ENCODE measurements around the gene RASA1.

Gene RASA1

GRCh38 chr5:87418506-87418905 lies 150.8 kb downstream of the RASA1 start:
- Histone ChIP-seq H3K9ac (ENCODE audit: low read depth, low read length, poor library complexity) (no peak overlapping the region), H2AFZ (ENCODE audit: low read length) (no peak overlapping the region), H4K91ac (ENCODE audit: low read depth, low read length, poor library complexity) (no peak overlapping the region), H3K4ac (ENCODE audit: low read length) (no peak overlapping the region), H2BK5ac (ENCODE audit: low read length) (no peak overlapping the region), H3K14ac (ENCODE audit: low read length) (no peak overlapping the region), H3K23ac (ENCODE audit: low read depth, low read length, poor library complexity) (no peak overlapping the region), H3K18ac (ENCODE audit: low read length) (no peak overlapping the region), H3K9me3 (replicated peaks in 1 of 2; ENCODE audit: control insufficient read depth in 2 of 2, insufficient read depth in 1 of 2, low read depth in 1 of 2, low read length in 2 of 2) (no peaks in the 10 kb centered on the region), H3K4me3 (ENCODE audit: low read length in 2 of 2) (no peak overlapping the region), H2BK12ac (ENCODE audit: low read length) (no peak overlapping the region), H3K27me3 (ENCODE audit: control insufficient read depth in 3 of 3, insufficient read depth in 3 of 3, low read depth in 1 of 3, low read length in 3 of 3) (peaks cover 0 to 3% (median 0%) of the 10 kb centered on the region in 3 experiments), H3K79me1 (ENCODE audit: low read depth, low read length) (no peaks in the 10 kb centered on the region), H2AK5ac (ENCODE audit: low read depth, low read length) (no peak overlapping the region), H4K8ac (ENCODE audit: low read depth, low read length) (no peak overlapping the region), H3K27ac (replicated peaks; ENCODE audit: low read length) (no peak overlapping the region), H3K36me3 (replicated peaks in 1 of 2; ENCODE audit: control insufficient read depth in 2 of 2, insufficient read depth in 2 of 2, low read length in 2 of 2) (no peaks in the 10 kb centered on the region), H3K4me1 (ENCODE audit: control insufficient read depth in 2 of 2, insufficient read depth in 1 of 2, low read depth in 1 of 2, low read length in 2 of 2) (no peaks in the 10 kb centered on the region), H3K4me2 (ENCODE audit: insufficient read depth, low read length, poor library complexity, severe bottlenecking) (no peak overlapping the region), H2BK15ac (ENCODE audit: low read length) (no peak overlapping the region), H2BK120ac (ENCODE audit: low read depth, low read length) (no peak overlapping the region)
- no peak for DNase-seq (ENCODE audit: low spot score)

- Histone ChIP-seq H3K18ac (ENCODE audit: low read length) (no peak overlapping the region), H2BK120ac (ENCODE audit: low read depth, low read length) (no peak overlapping the region), H3K23ac (ENCODE audit: low read depth, low read length, poor library complexity) (no peak overlapping the region), H3K36me3 (replicated peaks in 1 of 2; ENCODE audit: control insufficient read depth in 2 of 2, insufficient read depth in 2 of 2, low read length in 2 of 2) (no peaks in the 10 kb centered on the region), H3K79me1 (ENCODE audit: low read depth, low read length) (no peaks in the 10 kb centered on the region), H2BK12ac (ENCODE audit: low read length) (no peak overlapping the region), H2AFZ (ENCODE audit: low read length) (no peak overlapping the region), H3K4ac (ENCODE audit: low read length) (no peak overlapping the region), H3K27me3 (ENCODE audit: control insufficient read depth in 3 of 3, insufficient read depth in 3 of 3, low read depth in 1 of 3, low read length in 3 of 3) (peaks cover 0 to 3% (median 0%) of the 10 kb centered on the region in 3 experiments), H3K9me3 (replicated peaks in 1 of 2; ENCODE audit: control insufficient read depth in 2 of 2, insufficient read depth in 1 of 2, low read depth in 1 of 2, low read length in 2 of 2) (no peaks in the 10 kb centered on the region), H2BK15ac (ENCODE audit: low read length) (no peak overlapping the region), H4K91ac (ENCODE audit: low read depth, low read length, poor library complexity) (no peak overlapping the region), H3K27ac (replicated peaks; ENCODE audit: low read length) (no peak overlapping the region), H3K4me3 (ENCODE audit: low read length in 2 of 2) (no peak overlapping the region), H2BK5ac (ENCODE audit: low read length) (no peak overlapping the region), H2AK5ac (ENCODE audit: low read depth, low read length) (no peak overlapping the region), H4K8ac (ENCODE audit: low read depth, low read length) (no peak overlapping the region), H3K14ac (ENCODE audit: low read length) (no peak overlapping the region), H3K9ac (ENCODE audit: low read depth, low read length, poor library complexity) (no peak overlapping the region), H3K4me2 (ENCODE audit: insufficient read depth, low read length, poor library complexity, severe bottlenecking) (no peak overlapping the region), H3K4me1 (ENCODE audit: control insufficient read depth in 2 of 2, insufficient read depth in 1 of 2, low read depth in 1 of 2, low read length in 2 of 2) (no peaks in the 10 kb centered on the region)
- no peak for DNase-seq (ENCODE audit: low spot score)
These were observed 153.6 kb downstream of the RASA1 start for GRCh38 chr5:87421307-87421706.

GRCh38 chr5:87423755-87424154 lies 156.1 kb downstream of the RASA1 start:
- H2BK12ac ChIP-seq (ENCODE audit: low read length), result no peak overlapping the region
- H2AK5ac ChIP-seq (ENCODE audit: low read depth, low read length), result no peak overlapping the region
- H4K8ac ChIP-seq (ENCODE audit: low read depth, low read length), result no peak overlapping the region
- no peak overlapping the region for H3K14ac ChIP-seq (ENCODE audit: low read length)
- H2BK120ac ChIP-seq (ENCODE audit: low read depth, low read length), result no peak overlapping the region
- no peak overlapping the region for H3K27ac ChIP-seq (replicated peaks; ENCODE audit: low read length)
- no peak for DNase-seq (ENCODE audit: low spot score)
- no peak overlapping the region for H3K4ac ChIP-seq (ENCODE audit: low read length)
- no peak overlapping the region for H3K23ac ChIP-seq (ENCODE audit: low read depth, low read length, poor library complexity)
- H3K4me2 ChIP-seq (ENCODE audit: insufficient read depth, low read length, poor library complexity, severe bottlenecking), result no peak overlapping the region
- H3K18ac ChIP-seq (ENCODE audit: low read length), result no peak overlapping the region
- no CpG with 5 or more reads among the region's 1 CpG for WGBS, 2 donors (ENCODE audit: extremely low coverage in 2 of 2, insufficient read length in 2 of 2, insufficient replicate concordance in 1 of 2)
- H3K4me3 ChIP-seq (ENCODE audit: low read length in 2 of 2), result no peak overlapping the region
- H3K9ac ChIP-seq (ENCODE audit: low read depth, low read length, poor library complexity), result no peak overlapping the region
- H2BK5ac ChIP-seq (ENCODE audit: low read length), result no peak overlapping the region
- no peak overlapping the region for H4K91ac ChIP-seq (ENCODE audit: low read depth, low read length, poor library complexity)
- H3K9me3 ChIP-seq (replicated peaks in 1 of 2; ENCODE audit: control insufficient read depth in 2 of 2, insufficient read depth in 1 of 2, low read depth in 1 of 2, low read length in 2 of 2), result no peaks in the 10 kb centered on the region
- no peaks in the 10 kb centered on the region for H3K79me1 ChIP-seq (ENCODE audit: low read depth, low read length)
- no peaks in the 10 kb centered on the region for H3K4me1 ChIP-seq (ENCODE audit: control insufficient read depth in 2 of 2, insufficient read depth in 1 of 2, low read depth in 1 of 2, low read length in 2 of 2)
- H3K27me3 ChIP-seq (ENCODE audit: control insufficient read depth in 3 of 3, insufficient read depth in 3 of 3, low read depth in 1 of 3, low read length in 3 of 3), result peaks cover 0 to 3% (median 0%) of the 10 kb centered on the region in 3 experiments
- no peaks in the 10 kb centered on the region for H3K36me3 ChIP-seq (replicated peaks in 1 of 2; ENCODE audit: control insufficient read depth in 2 of 2, insufficient read depth in 2 of 2, low read length in 2 of 2)
- no peak overlapping the region for H2AFZ ChIP-seq (ENCODE audit: low read length)
- H2BK15ac ChIP-seq (ENCODE audit: low read length), result no peak overlapping the region

DNA sequence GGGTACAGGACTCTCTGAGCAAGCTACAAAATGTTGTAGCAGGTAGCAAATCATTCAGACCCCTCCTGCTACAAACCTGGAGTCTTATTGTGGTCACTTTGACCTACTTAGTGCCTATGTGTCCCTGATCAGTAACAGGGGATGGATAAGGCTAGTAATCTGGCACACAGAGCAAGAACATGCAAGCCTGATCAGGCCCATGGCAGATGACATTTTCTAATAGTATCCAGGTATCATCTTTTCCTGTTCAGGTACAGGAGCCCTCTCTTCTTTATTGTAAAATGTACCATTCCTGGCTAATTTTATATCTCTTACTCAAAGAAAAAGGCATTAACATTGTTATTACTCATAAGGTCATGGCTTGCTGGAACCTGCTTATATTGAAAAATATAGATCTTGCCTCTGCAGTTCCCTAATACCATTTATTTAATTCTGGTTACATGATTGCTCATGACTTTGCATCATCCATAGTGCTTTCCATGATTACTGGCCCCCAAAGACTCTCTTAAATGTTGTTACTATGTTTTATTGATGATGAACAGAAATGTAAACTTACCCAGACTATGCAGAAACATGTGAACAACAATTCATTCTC lies 163.3 kb downstream of the RASA1 start:
- Histone ChIP-seq H3K18ac (ENCODE audit: low read length) (no peak overlapping the region), H3K36me3 (replicated peaks in 1 of 2; ENCODE audit: control insufficient read depth in 2 of 2, insufficient read depth in 2 of 2, low read length in 2 of 2) (no peaks in the 10 kb centered on the region), H3K9ac (ENCODE audit: low read depth, low read length, poor library complexity) (no peak overlapping the region), H3K4me3 (ENCODE audit: low read length in 2 of 2) (no peak overlapping the region), H4K91ac (ENCODE audit: low read depth, low read length, poor library complexity) (no peak overlapping the region), H3K14ac (ENCODE audit: low read length) (no peak overlapping the region), H2BK15ac (ENCODE audit: low read length) (no peak overlapping the region), H2AFZ (ENCODE audit: low read length) (no peak overlapping the region), H3K27me3 (ENCODE audit: control insufficient read depth in 3 of 3, insufficient read depth in 3 of 3, low read depth in 1 of 3, low read length in 3 of 3) (no peaks in the 10 kb centered on the region), H3K4me1 (ENCODE audit: control insufficient read depth in 2 of 2, insufficient read depth in 1 of 2, low read depth in 1 of 2, low read length in 2 of 2) (no peaks in the 10 kb centered on the region), H4K8ac (ENCODE audit: low read depth, low read length) (no peak overlapping the region), H3K27ac (replicated peaks; ENCODE audit: low read length) (no peak overlapping the region), H3K4ac (ENCODE audit: low read length) (no peak overlapping the region), H3K79me1 (ENCODE audit: low read depth, low read length) (no peaks in the 10 kb centered on the region), H2BK5ac (ENCODE audit: low read length) (no peak overlapping the region), H3K23ac (ENCODE audit: low read depth, low read length, poor library complexity) (no peak overlapping the region), H2BK120ac (ENCODE audit: low read depth, low read length) (no peak overlapping the region), H3K4me2 (ENCODE audit: insufficient read depth, low read length, poor library complexity, severe bottlenecking) (no peak overlapping the region), H2AK5ac (ENCODE audit: low read depth, low read length) (no peak overlapping the region), H2BK12ac (ENCODE audit: low read length) (no peak overlapping the region), H3K9me3 (replicated peaks in 1 of 2; ENCODE audit: control insufficient read depth in 2 of 2, insufficient read depth in 1 of 2, low read depth in 1 of 2, low read length in 2 of 2) (no peaks in the 10 kb centered on the region)
- DNase-seq (ENCODE audit: low spot score), result no peak
